Smooth muscle cell (in vitro differentiated cells): ENCODE measurements around the gene JMJD6. TPM values are rescaled to one million over a fixed set of nuclear protein-coding genes. Genes with fewer than 3 reads are reported as not detected.

Experiments used
- DNase-seq: peaks from one replicate; lab custom pipeline; 2025; ENCODE audit not compliant: unreplicated experiment; lab: John Stamatoyannopoulos, UW
- H2AFZ ChIP-seq: fragments of 200-600 bp; sonication (generic); 2 replicates; pipeline ENCODE4 v1.6.0; 2016; ENCODE audit warnings: antibody characterized with exemption, low read depth, mild to moderate bottlenecking
- H3F3A ChIP-seq: fragments of 200-600 bp; sonication (generic); 2 replicates; pipeline ENCODE4 v1.6.0; 2017; ENCODE audit warnings: antibody characterized with exemption, low read depth
- H3K27ac ChIP-seq: fragments of 200-600 bp; sonication (generic); 2 replicates; pipeline ENCODE4 v1.5.1; 2016; ENCODE audit warnings: low read depth, mild to moderate bottlenecking
- H3K27me3 ChIP-seq: fragments of 200-600 bp; sonication (generic); 2 replicates; pipeline ENCODE4 v1.6.1; 2016; ENCODE audit warnings: low read depth, mild to moderate bottlenecking
- H3K36me3 ChIP-seq: fragments of 200-600 bp; sonication (generic); 2 replicates; pipeline ENCODE4 v1.5.1; 2016; ENCODE audit warnings: low read depth
- H3K4me1 ChIP-seq: fragments of 200-600 bp; sonication (generic); 2 replicates; pipeline ENCODE4 v1.5.1; 2016; ENCODE audit warnings: low read depth
- H3K4me2 ChIP-seq: fragments of 200-600 bp; sonication (generic); 2 replicates; pipeline ENCODE4 v1.6.0; 2016; ENCODE audit warnings: mild to moderate bottlenecking
- H3K4me3 ChIP-seq: fragments of 200-600 bp; sonication (generic); 2 replicates; pipeline ENCODE4 v1.5.1; 2016; ENCODE audit warnings: mild to moderate bottlenecking
- H3K79me2 ChIP-seq: fragments of 200-600 bp; sonication (generic); 2 replicates; pipeline ENCODE4 v1.6.0; 2016; ENCODE audit warnings: low read depth, mild to moderate bottlenecking
- H3K9ac ChIP-seq: fragments of 200-600 bp; sonication (generic); 2 replicates; pipeline ENCODE4 v1.6.0; 2016; ENCODE audit warnings: low read depth
- H3K9me3 ChIP-seq: fragments of 200-600 bp; sonication (generic); replicated peaks from 2 replicates; pipeline ENCODE4 v1.5.1; 2016; ENCODE audit warnings: low read depth
- H4K20me1 ChIP-seq: fragments of 200-600 bp; sonication (generic); 2 replicates; pipeline ENCODE4 v1.6.0; 2016; ENCODE audit warnings: low read depth
- WGBS: methylation state at CpG from one replicate; pipeline ENCODE4 v1.1.7; 2016; ENCODE audit warnings: low lambda C conversion rate; 5-methylcytosine and 5-hydroxymethylcytosine counted together
- polyA plus RNA-seq: library from polyadenylated mRNA; unstranded; fragments of >200 nt; fragmentation: Nextera tagmentation; extraction: Ambion mirVana; gene quantifications from 2 replicates; pipeline ENCODE4 v1.2.1, GENCODE V29; 2016
- total RNA-seq: library from RNA; depleted of rRNA; stranded (reverse); fragments of >200 nt; gene quantifications from 2 replicates; pipeline ENCODE4 v1.2.3, GENCODE V29; 2014
- TF ChIP-seq, protein P1 (sequence below): fragments of 200-600 bp; sonication (generic); IDR thresholded peaks from 2 replicates; pipeline ENCODE4 v1.5.1; 2017; ENCODE audit warnings: borderline replicate concordance, mild to moderate bottlenecking, antibody characterized with exemption; ENCODE audit not compliant: insufficient read depth, poor library complexity, severe bottlenecking

The JMJD6 gene
- total and polyA plus RNA-seq, 2 experiments from 2014 or later: 32.7 to 54.7 TPM

DNA sequence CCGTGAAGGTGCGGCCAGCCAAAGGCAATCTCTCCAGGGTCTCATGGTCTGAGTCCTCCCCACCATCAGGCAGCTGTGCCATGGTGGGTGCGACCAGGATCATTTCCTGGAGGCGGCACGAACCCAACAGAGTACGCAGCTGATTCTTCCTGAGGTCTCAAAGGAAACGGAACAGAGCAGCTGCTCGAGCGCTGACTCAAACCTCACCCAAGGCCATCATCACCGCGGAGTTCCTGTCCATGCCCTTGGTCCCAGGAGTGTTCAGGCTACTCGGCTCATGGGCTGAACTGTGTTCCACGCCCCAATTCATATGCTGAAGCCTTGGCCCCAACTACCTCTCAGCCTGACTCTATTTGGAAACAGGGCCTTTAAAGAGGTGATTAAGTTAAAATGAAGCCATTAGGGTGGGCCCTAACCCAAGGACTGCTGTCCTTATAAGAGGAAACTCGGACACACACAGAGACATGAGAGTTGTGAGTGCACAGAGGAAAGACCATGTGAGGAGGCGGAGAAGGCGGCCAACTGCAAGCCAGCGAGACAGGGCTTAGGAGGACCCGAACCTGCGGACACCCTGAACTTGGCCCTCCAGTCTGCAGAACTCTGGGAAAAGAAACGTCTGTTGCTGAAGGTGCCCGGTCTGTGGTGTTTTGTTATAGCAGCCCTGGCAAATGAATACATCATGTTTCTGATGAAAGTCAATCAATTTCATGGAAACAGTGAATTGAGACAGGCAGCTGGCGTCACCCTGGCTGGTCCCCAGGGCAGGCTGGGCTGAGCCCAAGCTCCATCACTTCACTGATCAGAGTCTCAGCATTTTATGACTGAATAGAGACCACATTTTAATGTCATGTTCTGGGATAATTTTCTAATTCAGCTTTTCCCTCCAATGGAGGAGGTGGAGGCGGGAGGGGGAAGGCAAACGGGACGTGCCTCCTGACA, 29.4 kb downstream of the JMJD6 start:
- H3K79me2 ChIP-seq: peaks cover 68% of the 10 kb centered on the region
- H3K4me1 ChIP-seq: peaks cover 41% of the 10 kb centered on the region
- no peak overlapping the region for H3K4me3 ChIP-seq
- H4K20me1 ChIP-seq: peaks cover 98% of the 10 kb centered on the region
- H3K36me3 ChIP-seq: no peaks in the 10 kb centered on the region
- WGBS: 81% methylated on average over 25 of the region's 25 CpGs
- H3K4me2 ChIP-seq: peak overlapping the region; percentile 66
- H3K27ac ChIP-seq: no peak overlapping the region
- H3F3A ChIP-seq: peaks cover 13% of the 10 kb centered on the region
- no peak for DNase-seq
- TF ChIP-seq, protein P1, sequence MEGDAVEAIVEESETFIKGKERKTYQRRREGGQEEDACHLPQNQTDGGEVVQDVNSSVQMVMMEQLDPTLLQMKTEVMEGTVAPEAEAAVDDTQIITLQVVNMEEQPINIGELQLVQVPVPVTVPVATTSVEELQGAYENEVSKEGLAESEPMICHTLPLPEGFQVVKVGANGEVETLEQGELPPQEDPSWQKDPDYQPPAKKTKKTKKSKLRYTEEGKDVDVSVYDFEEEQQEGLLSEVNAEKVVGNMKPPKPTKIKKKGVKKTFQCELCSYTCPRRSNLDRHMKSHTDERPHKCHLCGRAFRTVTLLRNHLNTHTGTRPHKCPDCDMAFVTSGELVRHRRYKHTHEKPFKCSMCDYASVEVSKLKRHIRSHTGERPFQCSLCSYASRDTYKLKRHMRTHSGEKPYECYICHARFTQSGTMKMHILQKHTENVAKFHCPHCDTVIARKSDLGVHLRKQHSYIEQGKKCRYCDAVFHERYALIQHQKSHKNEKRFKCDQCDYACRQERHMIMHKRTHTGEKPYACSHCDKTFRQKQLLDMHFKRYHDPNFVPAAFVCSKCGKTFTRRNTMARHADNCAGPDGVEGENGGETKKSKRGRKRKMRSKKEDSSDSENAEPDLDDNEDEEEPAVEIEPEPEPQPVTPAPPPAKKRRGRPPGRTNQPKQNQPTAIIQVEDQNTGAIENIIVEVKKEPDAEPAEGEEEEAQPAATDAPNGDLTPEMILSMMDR: no peak
- no peaks in the 10 kb centered on the region for H3K9me3 ChIP-seq
- H2AFZ ChIP-seq: no peak overlapping the region
- no peaks in the 10 kb centered on the region for H3K27me3 ChIP-seq
- no peak overlapping the region for H3K9ac ChIP-seq

DNA sequence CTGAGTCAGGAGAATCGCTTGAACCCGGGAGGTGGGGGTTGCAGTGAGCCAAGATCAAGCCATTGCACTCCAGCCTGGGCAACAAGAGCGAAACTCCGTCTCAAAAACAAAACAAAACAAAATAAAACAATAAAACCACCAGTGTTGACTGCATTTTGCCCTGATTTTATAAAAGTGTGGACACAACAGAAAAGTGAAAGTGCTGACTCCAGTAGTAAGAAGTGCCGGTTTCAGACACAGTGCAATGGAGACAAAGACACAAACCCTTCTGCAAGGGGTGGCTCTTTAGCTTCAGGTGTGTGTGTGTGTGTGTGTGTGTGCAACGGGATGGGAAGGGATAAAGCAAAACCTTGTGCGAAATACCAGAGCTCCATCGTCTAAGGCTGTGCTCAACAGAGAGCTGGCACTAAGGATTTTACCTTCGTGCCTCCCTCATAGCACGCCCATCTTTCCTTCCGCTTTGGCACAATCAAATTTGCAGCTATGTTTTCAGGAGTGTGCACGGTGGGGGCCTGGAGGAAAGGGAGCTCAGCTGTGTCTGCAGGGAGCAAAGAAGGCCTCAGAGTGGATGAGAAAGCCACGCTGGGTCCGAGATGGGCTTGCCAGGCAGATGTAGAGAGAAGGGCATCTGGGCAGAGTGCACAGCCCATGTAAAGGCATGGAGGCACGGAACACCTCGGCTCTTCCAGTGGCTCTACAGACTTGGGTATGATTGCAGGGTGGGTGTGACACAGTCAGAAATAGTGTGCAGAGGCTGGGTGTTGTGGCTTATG, 31.2 kb downstream of the JMJD6 start:
- Histone ChIP-seq H4K20me1 (peaks cover 96% of the 10 kb centered on the region), H3K9ac (no peak overlapping the region), H2AFZ (no peak overlapping the region), H3K79me2 (peaks cover 75% of the 10 kb centered on the region), H3K36me3 (no peaks in the 10 kb centered on the region), H3K4me3 (no peak overlapping the region), H3F3A (peaks cover 5% of the 10 kb centered on the region), H3K9me3 (no peaks in the 10 kb centered on the region), H3K27ac (no peak overlapping the region), H3K4me2 (no peak overlapping the region), H3K4me1 (peaks cover 24% of the 10 kb centered on the region), H3K27me3 (no peaks in the 10 kb centered on the region)
- WGBS: 94% methylated on average over 16 of the region's 16 CpGs
- TF ChIP-seq, protein P1: no peak
- no peak for DNase-seq

DNA sequence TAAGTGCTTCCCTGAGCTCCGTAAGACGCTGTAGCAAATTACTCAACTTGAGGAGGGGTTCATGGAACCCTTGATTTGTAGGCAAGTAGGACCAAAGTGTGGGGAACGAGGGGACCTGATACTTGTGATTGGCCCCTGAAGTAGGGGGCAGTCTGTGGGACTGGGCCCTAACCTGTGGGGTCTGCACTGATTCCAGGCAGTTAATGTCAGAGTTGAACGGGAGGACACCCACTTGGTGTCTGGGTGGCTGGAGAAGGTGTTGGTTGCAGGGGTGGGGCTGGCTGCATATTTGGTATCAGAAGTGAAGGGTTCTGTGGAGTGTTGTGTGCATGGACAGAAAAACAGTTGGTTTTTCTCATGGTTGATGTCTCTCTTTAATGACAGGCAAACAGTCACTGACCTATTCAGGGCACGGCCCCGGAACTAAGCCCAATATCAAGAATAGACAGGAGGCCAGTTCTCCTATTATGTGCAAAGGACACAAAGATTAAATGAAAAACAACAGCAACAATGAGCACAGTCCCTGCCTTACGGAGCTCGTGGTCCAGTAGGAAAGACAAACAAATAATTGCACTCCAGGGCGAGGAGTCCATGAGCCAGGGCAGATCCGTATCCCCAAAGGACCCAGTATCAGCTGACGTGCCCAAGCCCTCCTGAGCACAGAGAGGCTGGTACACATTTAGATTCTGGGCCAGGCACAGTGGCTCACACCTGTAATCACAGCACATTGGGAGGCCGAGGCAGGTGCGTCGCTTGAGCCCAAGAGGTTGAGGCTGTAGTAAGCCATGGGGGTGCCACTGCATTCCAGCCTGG, 34.8 kb downstream of the JMJD6 start:
- peaks cover under 1% of the 10 kb centered on the region for H3K4me1 ChIP-seq
- peaks cover 54% of the 10 kb centered on the region for H3K79me2 ChIP-seq
- H4K20me1 ChIP-seq: peaks cover 66% of the 10 kb centered on the region

More for the DNA sequence above, 34.8 kb downstream of the JMJD6 start:
- Histone ChIP-seq H3K4me3 (no peak overlapping the region), H3K4me2 (no peak overlapping the region), H3K27ac (no peak overlapping the region), H3F3A (no peaks in the 10 kb centered on the region), H3K9me3 (no peaks in the 10 kb centered on the region), H2AFZ (no peak overlapping the region), H3K9ac (no peak overlapping the region), H3K27me3 (no peaks in the 10 kb centered on the region), H3K36me3 (no peaks in the 10 kb centered on the region)
- TF ChIP-seq, protein P1: no peak
- DNase-seq: no peak
- WGBS: 94% methylated on average over 14 of the region's 14 CpGs
